Adrenal gland (tissue), 12 donors: Measurements from ENCODE around the gene CENPU. TPM values are rescaled to one million over a fixed set of nuclear protein-coding genes. Genes with fewer than 3 reads are reported as not detected.

Experiments used
- DNase-seq, 7 donors: peaks; one replicate each; pipeline ENCODE4 v3.0.0-alpha.2; 2019 to 2020
- H3K27ac ChIP-seq, 5 donors: fragments of 200-600 bp; sonication (generic) in 4 of 5; 1 replicate in 3 of 5; 2 replicates in 2 of 5; pipeline versions ENCODE4 v1.5.1 to v1.8.0; 2016 to 2020; ENCODE audit warnings: mild to moderate bottlenecking in 1 of 5
- H3K27me3 ChIP-seq: fragments of 200-600 bp; 2 replicates; pipeline ENCODE4 v1.8.0; 2021
- H3K36me3 ChIP-seq, 2 donors: fragments of 200-600 bp; replicated peaks in 1 of 2; 1 replicate in 1 of 2; 2 replicates in 1 of 2; pipeline versions ENCODE4 v1.5.1 to v1.8.0; 2018 to 2022
- H3K4me1 ChIP-seq, 2 donors: fragments of 200-600 bp; replicated peaks in 1 of 2; 1 replicate in 1 of 2; 2 replicates in 1 of 2; pipeline versions ENCODE4 v1.5.1 to v1.8.0; 2018 to 2021
- H3K4me3 ChIP-seq, 4 donors: fragments of 200-600 bp; sonication (generic) in 3 of 4; one replicate each; pipeline ENCODE4 v1.5.1; 2016 to 2018
- H3K9me3 ChIP-seq, 3 donors: fragments of 200-600 bp; sonication (generic) in 1 of 3; replicated peaks in 1 of 3; 1 replicate in 2 of 3; 2 replicates in 1 of 3; pipeline versions ENCODE4 v1.5.1 to v1.8.0; 2016 to 2021
- CTCF ChIP-seq, 6 experiments: fragments of 450-650 bp in 4 of 6; fragments of 200-600 bp in 2 of 6; sonication (generic) in 1 of 6; IDR thresholded peaks; 1 replicate in 5 of 6; 2 replicates in 1 of 6; pipeline versions ENCODE4 v1.5.1 to v1.8.0; 2016 to 2021; ENCODE audit warnings: antibody characterized with exemption in 6 of 6, mild to moderate bottlenecking in 2 of 6, moderate library complexity in 1 of 6
- POLR2A ChIP-seq, 2 donors: fragments of 450-650 bp; IDR thresholded peaks; one replicate each; pipeline ENCODE4 v1.6.1; 2017; ENCODE audit warnings: antibody characterized with exemption in 2 of 2, mild to moderate bottlenecking in 2 of 2, moderate library complexity in 1 of 2
- WGBS, 4 donors: extraction: QIAGEN DNeasy Blood & Tissue Kit in 2 of 4; methylation state at CpG; one replicate each; pipeline versions ENCODE4 v1.1.5 to v1.1.7; 2013 to 2017; 5-methylcytosine and 5-hydroxymethylcytosine counted together
- intact Hi-C, 2 donors: fragments of 100-400 bp; cut with DNase I; formaldehyde crosslinking; loops; one replicate each; pipeline versions ENCODE4 v1.14.1 to v1.15.0; 2022 to 2023
- polyA plus RNA-seq, 3 donors: library from polyadenylated mRNA; stranded (reverse); fragments of 200-250 nt in 2 of 3; fragments of 350-450 nt in 1 of 3; fragmentation: Illumina TruSeq in 1 of 3; extraction: RNeasy Lipid Tissue Mini Kit (QIAGEN cat#74804) in 1 of 3; gene quantifications; one replicate each; pipeline ENCODE4 v1.2.3, GENCODE V29; 2013 to 2014
- total RNA-seq, 9 donors: library from RNA; depleted of rRNA in 4 of 9; stranded (reverse); fragments of >200 nt in 4 of 9; fragments of 120-200 nt in 1 of 9; fragmentation: NEBNext Ultra II Directional in 1 of 9; extraction: Animal tissue kit (Norgen Biotek cat#: 25700) in 1 of 9; gene quantifications; one replicate each; pipeline versions ENCODE4 v1.1.0 to v1.2.4, GENCODE V29; 2013 to 2023
- donor health status: healthy with polysubstance abuse.
- donor health status: Bipolar disorder and iron deficiency.
- donor health status: DM: yes; HTN: yes; CAD: no.
- donor health status: DM: no; HTN: no; CAD: no.
- donor health status: DM: no; HTN: no; CAD: no.
- donor health status: DM: yes; HTN: yes; CAD: no.

Gene CENPU
- total and polyA plus RNA-seq, 12 donors = 0.97 to 15.6 (median 2.9) TPM

GRCh38 chr4:184729946-184730345 is 4.0 kb downstream of the CENPU start:
- no peaks in the 10 kb centered on the region for H3K36me3 ChIP-seq
- H3K27me3 ChIP-seq = no peaks in the 10 kb centered on the region
- H3K9me3 ChIP-seq = no peaks in the 10 kb centered on the region
- H3K27ac ChIP-seq = no peak overlapping the region
- H3K4me1 ChIP-seq = peaks cover 3 to 12% of the 10 kb centered on the region in 2 donors
- no peak overlapping the region for H3K4me3 ChIP-seq
- TF ChIP-seq POLR2A (IDR thresholded peaks at IDR 0.05) = no peak
- no peak for TF ChIP-seq CTCF (IDR thresholded peaks at IDR 0.05)
- DNase-seq = no peak
- WGBS, 4 donors = 74 to 81% (median 77%) methylated on average over 4 to 5 of the region's 5 CpGs
- intact Hi-C loops = loop anchor here in 1 of 2 donors (5.0 kb wide), 1 partner anchor 83 kb away; the partner anchor contains the start of genes CASP3 and PRIMPOL

- H3K27me3 ChIP-seq = no peaks in the 10 kb centered on the region
- no peak overlapping the region for H3K4me3 ChIP-seq
- no peak overlapping the region for H3K27ac ChIP-seq
- intact Hi-C loops = no loop called here
- H3K4me1 ChIP-seq = peaks cover 3 to 6% of the 10 kb centered on the region in 2 donors
- DNase-seq = no peak
- no peak for TF ChIP-seq POLR2A (IDR thresholded peaks at IDR 0.05)
- no peak for TF ChIP-seq CTCF (IDR thresholded peaks at IDR 0.05)
- no peaks in the 10 kb centered on the region for H3K9me3 ChIP-seq
- 81 to 100% (median 86%) methylated on average over 2 of the region's 2 CpGs for WGBS, 4 donors
- H3K36me3 ChIP-seq = no peaks in the 10 kb centered on the region
These were observed 5.0 kb downstream of the CENPU start for GRCh38 chr4:184728858-184729257.

GRCh38 chr4:184727430-184727829 is 6.5 kb downstream of the CENPU start:
- H3K27me3 ChIP-seq = no peaks in the 10 kb centered on the region
- intact Hi-C loops = no loop called here
- no peak overlapping the region for H3K27ac ChIP-seq

GRCh38 chr4:184722798-184723197 is 11.1 kb downstream of the CENPU start:
- Histone ChIP-seq H3K36me3 (no peaks in the 10 kb centered on the region), H3K4me1 (no peaks in the 10 kb centered on the region), H3K27me3 (no peaks in the 10 kb centered on the region), H3K4me3 (no peak overlapping the region), H3K27ac (no peak overlapping the region), H3K9me3 (no peaks in the 10 kb centered on the region)
- no peak for DNase-seq
- WGBS, 4 donors = 65 to 86% (median 85%) methylated on average over 1 of the region's 1 CpG
- intact Hi-C loops = no loop called here
- no peak for TF ChIP-seq CTCF (IDR thresholded peaks at IDR 0.05)
- TF ChIP-seq POLR2A (IDR thresholded peaks at IDR 0.05) = no peak

More at GRCh38 chr4:184727430-184727829, 6.5 kb downstream of the CENPU start:
- DNase-seq = no peak
- Histone ChIP-seq H3K4me3 (no peak overlapping the region), H3K9me3 (no peaks in the 10 kb centered on the region), H3K4me1 (no peaks in the 10 kb centered on the region), H3K36me3 (no peaks in the 10 kb centered on the region)
- no peak for TF ChIP-seq POLR2A (IDR thresholded peaks at IDR 0.05)
- TF ChIP-seq CTCF (IDR thresholded peaks at IDR 0.05) = no peak
- 88 to 95% (median 89%) methylated on average over 3 of the region's 3 CpGs for WGBS, 4 donors
